ENCODE measurements around the gene RBM23.

Gene RBM23

GRCh38 chr14:22871224-22872032 lies 47.5 kb downstream of the RBM23 start, which contains the start of gene LRP10 (continued):
- TF ChIP-seq CTCF (tag by site-specific recombination; IDR thresholded peaks at IDR 0.05) (peak; percentile 70), ZEB2 (tag by site-specific recombination; IDR thresholded peaks at IDR 0.05) (no peak; the same call in none of the 2 replicates), ZNF830 (tag by site-specific recombination; IDR thresholded peaks at IDR 0.05; ENCODE audit: low read depth) (no peak), ZNF433 (tag by site-specific recombination; IDR thresholded peaks at IDR 0.05; ENCODE audit: low read depth) (no peak), PATZ1 (tag by site-specific recombination; IDR thresholded peaks at IDR 0.05) (peak; percentile 94), ZNF776 (tag by site-specific recombination; IDR thresholded peaks at IDR 0.05; ENCODE audit: borderline replicate concordance) (no peak), AEBP2 (tag by site-specific recombination; IDR thresholded peaks at IDR 0.05; ENCODE audit: borderline replicate concordance) (no peak), ZNF501 (tag by site-specific recombination; IDR thresholded peaks at IDR 0.05) (no peak), PRDM10 (tag by site-specific recombination; IDR thresholded peaks at IDR 0.05) (peak; percentile 95), SP3 (tag by site-specific recombination; IDR thresholded peaks at IDR 0.05) (peak; percentile 90), ZNF10 (tag by site-specific recombination; IDR thresholded peaks at IDR 0.05) (no peak), ZFP37 (tag by site-specific recombination; IDR thresholded peaks at IDR 0.05) (no peak), ZNF768 (tag by site-specific recombination; IDR thresholded peaks at IDR 0.05) (no peak), ZNF214 (tag by site-specific recombination; IDR thresholded peaks at IDR 0.05; ENCODE audit: borderline replicate concordance) (no peak), ZBTB49 (tag by site-specific recombination; IDR thresholded peaks at IDR 0.05; ENCODE audit: low read depth) (no peak), ZNF132 (tag by site-specific recombination; IDR thresholded peaks at IDR 0.05; ENCODE audit: borderline replicate concordance) (no peak), ZNF600 (tag by site-specific recombination; IDR thresholded peaks at IDR 0.05) (peak; percentile 94), ZNF221 (tag by site-specific recombination; IDR thresholded peaks at IDR 0.05; ENCODE audit: borderline replicate concordance) (no peak), ZNF169 (tag by site-specific recombination; IDR thresholded peaks at IDR 0.05) (no peak), ZNF19 (tag by site-specific recombination; IDR thresholded peaks at IDR 0.05; ENCODE audit: low read depth) (no peak), ZNF24 (tag by site-specific recombination; IDR thresholded peaks at IDR 0.05) (no peak), HOXC10 (CRISPR knock-in tag; IDR thresholded peaks at IDR 0.05) (no peak), SP7 (tag by site-specific recombination; IDR thresholded peaks at IDR 0.05) (peak; percentile 70; the same call in 1 of the 2 replicates), ZNF654 (tag by site-specific recombination; IDR thresholded peaks at IDR 0.05; ENCODE audit: low read depth) (no peak)
